GM23338 (cell line): Measurements from ENCODE around the gene BICDL1. TPM values are rescaled to one million over a fixed set of nuclear protein-coding genes. Genes with fewer than 3 reads are reported as not detected.

Experiments used
- CREB1 ChIP-seq: fragments of 250-450 bp; sonication (Bioruptor Pico); IDR thresholded peaks from 2 replicates; pipeline ENCODE4 v1.5.0; 2020; ENCODE audit warnings: low read depth, mild to moderate bottlenecking, moderate library complexity
- CTCF ChIP-seq, 2 experiments: fragments of 200-600 bp in 1 of 2; sonication (generic) in 1 of 2; conservative IDR thresholded peaks; 2 replicates each; pipeline versions ENCODE4 v1.5.1 to v1.6.1; 2016 to 2017; ENCODE audit warnings: antibody characterized with exemption in 2 of 2, low read depth in 2 of 2, mild to moderate bottlenecking in 2 of 2, moderate library complexity in 1 of 2
- ETS1 ChIP-seq: IDR thresholded peaks from 2 replicates; pipeline ENCODE4 v1.6.1; 2016; ENCODE audit warnings: antibody characterized with exemption
- EZH2phosphoT487 ChIP-seq: fragments of 200-600 bp; sonication (generic); IDR thresholded peaks from one replicate; pipeline ENCODE4 v1.8.1; 2018; ENCODE audit warnings: antibody characterized with exemption; ENCODE audit not compliant: unreplicated experiment
- JUNB ChIP-seq: IDR thresholded peaks from one replicate; pipeline ENCODE4 v1.6.1; 2016; ENCODE audit warnings: antibody characterized with exemption; ENCODE audit not compliant: unreplicated experiment
- NANOG ChIP-seq: IDR thresholded peaks from 2 replicates; pipeline ENCODE4 v1.6.1; 2016; ENCODE audit warnings: antibody characterized with exemption, borderline replicate concordance
- POLR2AphosphoS5 ChIP-seq: IDR thresholded peaks from 2 replicates; pipeline ENCODE4 v1.6.1; 2016; ENCODE audit warnings: antibody characterized with exemption, low read depth
- STAT1 ChIP-seq: IDR thresholded peaks from one replicate; pipeline ENCODE4 v1.6.1; 2016; ENCODE audit warnings: antibody characterized with exemption; ENCODE audit not compliant: unreplicated experiment
- ZNF114 ChIP-seq: fragments of 250-450 bp; sonication (Bioruptor Pico); IDR thresholded peaks from 2 replicates; pipeline ENCODE4 v1.5.0; 2020; ENCODE audit warnings: mild to moderate bottlenecking, moderate library complexity
- ZNF331 ChIP-seq: fragments of 250-450 bp; sonication (Bioruptor Pico); IDR thresholded peaks from 2 replicates; pipeline ENCODE4 v1.5.0; 2020; ENCODE audit warnings: low read depth, mild to moderate bottlenecking, moderate library complexity
- ZNF462 ChIP-seq: fragments of 250-450 bp; sonication (Bioruptor Pico); IDR thresholded peaks from 2 replicates; pipeline ENCODE4 v1.5.0; 2020; ENCODE audit warnings: mild to moderate bottlenecking, moderate library complexity
- polyA plus RNA-seq: library from polyadenylated mRNA; unstranded; fragments of >200 nt; fragmentation: Nextera tagmentation; extraction: Ambion mirVana; gene quantifications from 2 replicates; pipeline ENCODE4 v1.2.1, GENCODE V29; 2016
- total RNA-seq: library from RNA; depleted of rRNA; stranded (reverse); fragments of >200 nt; shearing (Covaris generic); gene quantifications from 2 replicates; pipeline ENCODE4 v1.2.3, GENCODE V29; 2014

The BICDL1 gene
- total and polyA plus RNA-seq, 2 experiments from 2014 or later, result 14.0 to 25.7 TPM

GRCh38 chr12:120010661-120011230 lies 21.7 kb downstream of the BICDL1 start (continued):
- TF ChIP-seq ZNF462 (CRISPR knock-in tag), result no peak
- TF ChIP-seq CTCF (conservative IDR thresholded peaks at IDR 0.05; ENCODE audit: low read depth in 2 of 2), result no peak
- no peak for TF ChIP-seq ZNF331 (CRISPR knock-in tag)
- TF ChIP-seq CREB1 (CRISPR knock-in tag), result no peak
- no peak for TF ChIP-seq JUNB
- TF ChIP-seq ETS1, result no peak
- TF ChIP-seq POLR2AphosphoS5, result no peak
- TF ChIP-seq STAT1, result no peak
- no peak for TF ChIP-seq EZH2phosphoT487
- TF ChIP-seq ZNF114 (CRISPR knock-in tag), result no peak
- TF ChIP-seq NANOG, result no peak
